Loucy (cell line): ENCODE results near the gene GPR137B.

Experiments
- H2AFZ ChIP-seq: fragments of 200-600 bp; sonication (generic); 2 replicates; pipeline ENCODE4 v1.6.0; 2016; ENCODE audit warnings: antibody characterized with exemption, mild to moderate bottlenecking, low read length, moderate library complexity
- H3F3A ChIP-seq: fragments of 200-600 bp; 2 replicates; pipeline ENCODE4 v1.6.0; 2016; ENCODE audit warnings: antibody characterized with exemption, low read depth, mild to moderate bottlenecking
- H3K27me3 ChIP-seq: fragments of 200-600 bp; sonication (generic); 2 replicates; pipeline ENCODE4 v1.6.1; 2014; ENCODE audit warnings: low read length, mild to moderate bottlenecking; ENCODE audit not compliant: insufficient read depth, poor library complexity, severe bottlenecking
- H3K36me3 ChIP-seq: fragments of 200-600 bp; sonication (generic); 2 replicates; pipeline ENCODE4 v1.6.1; 2016; ENCODE audit warnings: low read length; ENCODE audit not compliant: insufficient read depth
- H3K4me1 ChIP-seq: fragments of 200-600 bp; sonication (generic); 2 replicates; pipeline ENCODE4 v1.5.1; 2014; ENCODE audit warnings: low read length, mild to moderate bottlenecking; ENCODE audit not compliant: insufficient read depth, poor library complexity, severe bottlenecking
- H3K4me2 ChIP-seq: fragments of 200-600 bp; sonication (generic); 2 replicates; pipeline ENCODE4 v1.6.0; 2014; ENCODE audit warnings: antibody characterized with exemption, low read length, low read depth, mild to moderate bottlenecking; ENCODE audit not compliant: poor library complexity, severe bottlenecking
- H3K4me3 ChIP-seq: fragments of 200-600 bp; sonication (generic); 2 replicates; pipeline ENCODE4 v1.5.1; 2014; ENCODE audit warnings: low read length, mild to moderate bottlenecking, mixed read lengths; ENCODE audit not compliant: poor library complexity, severe bottlenecking
- H3K79me2 ChIP-seq: fragments of 200-600 bp; sonication (generic); 2 replicates; pipeline ENCODE4 v1.6.1; 2014; ENCODE audit warnings: low read length; ENCODE audit not compliant: insufficient read depth
- H3K9ac ChIP-seq: fragments of 200-600 bp; sonication (generic); 2 replicates; pipeline ENCODE4 v1.6.0; 2014; ENCODE audit warnings: mild to moderate bottlenecking, low read depth, low read length, moderate library complexity; ENCODE audit not compliant: poor library complexity, severe bottlenecking
- H3K9me2 ChIP-seq: fragments of 200-600 bp; sonication (generic); replicated peaks from 2 replicates; pipeline ENCODE4 v1.6.1; 2016; ENCODE audit warnings: low read depth, low read length, mixed read lengths
- H3K9me3 ChIP-seq: fragments of 200-600 bp; sonication (generic); 2 replicates; pipeline ENCODE4 v1.6.1; 2014; ENCODE audit warnings: mild to moderate bottlenecking, antibody characterized with exemption, low read length, low read depth; ENCODE audit not compliant: insufficient read depth
- H4K20me1 ChIP-seq: fragments of 200-600 bp; sonication (generic); 2 replicates; pipeline ENCODE4 v1.6.0; 2014; ENCODE audit warnings: antibody characterized with exemption, low read length, mild to moderate bottlenecking; ENCODE audit not compliant: insufficient read depth, poor library complexity, severe bottlenecking
- EZH2phosphoT487 ChIP-seq: fragments of 200-600 bp; IDR thresholded peaks from 2 replicates; pipeline ENCODE4 v1.6.1; 2018; ENCODE audit warnings: antibody characterized with exemption, mild to moderate bottlenecking, moderate library complexity, borderline replicate concordance
- TF ChIP-seq, protein P1 (sequence below): fragments of 200-600 bp; sonication (generic); conservative IDR thresholded peaks from 2 replicates; pipeline ENCODE4 v1.5.1; 2014; ENCODE audit warnings: mild to moderate bottlenecking, antibody characterized with exemption, low read length

GPR137B gene

DNA sequence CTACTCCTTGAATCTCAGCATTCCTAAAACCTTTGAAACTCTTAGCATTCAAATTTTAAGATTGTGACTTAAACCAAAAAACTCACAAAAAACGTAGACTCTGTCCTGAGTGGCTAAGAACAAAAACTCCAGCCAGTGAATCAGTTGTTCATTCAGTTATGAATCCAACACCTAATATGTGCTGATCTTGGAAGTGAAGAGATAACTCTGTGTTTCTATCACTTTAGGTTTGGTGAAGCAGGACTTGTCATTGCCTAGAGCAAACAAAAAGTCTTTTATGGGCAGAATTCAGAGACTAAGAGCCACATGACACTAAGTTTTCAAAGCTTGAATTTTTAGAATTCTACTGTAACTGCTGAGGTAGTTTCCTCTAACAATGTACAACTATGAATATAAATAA is 10.4 kb upstream of the GPR137B start:
- no peaks in the 10 kb centered on the region for H3K4me1 ChIP-seq
- no peaks in the 10 kb centered on the region for H3F3A ChIP-seq
- no peaks in the 10 kb centered on the region for H3K9me2 ChIP-seq
- no peaks in the 10 kb centered on the region for H3K36me3 ChIP-seq
- no peak overlapping the region for H3K4me3 ChIP-seq
- H3K9me3 ChIP-seq = no peaks in the 10 kb centered on the region
- H4K20me1 ChIP-seq = no peaks in the 10 kb centered on the region
- no peak overlapping the region for H3K4me2 ChIP-seq
- TF ChIP-seq EZH2phosphoT487 = no peak
- TF ChIP-seq, protein P1, sequence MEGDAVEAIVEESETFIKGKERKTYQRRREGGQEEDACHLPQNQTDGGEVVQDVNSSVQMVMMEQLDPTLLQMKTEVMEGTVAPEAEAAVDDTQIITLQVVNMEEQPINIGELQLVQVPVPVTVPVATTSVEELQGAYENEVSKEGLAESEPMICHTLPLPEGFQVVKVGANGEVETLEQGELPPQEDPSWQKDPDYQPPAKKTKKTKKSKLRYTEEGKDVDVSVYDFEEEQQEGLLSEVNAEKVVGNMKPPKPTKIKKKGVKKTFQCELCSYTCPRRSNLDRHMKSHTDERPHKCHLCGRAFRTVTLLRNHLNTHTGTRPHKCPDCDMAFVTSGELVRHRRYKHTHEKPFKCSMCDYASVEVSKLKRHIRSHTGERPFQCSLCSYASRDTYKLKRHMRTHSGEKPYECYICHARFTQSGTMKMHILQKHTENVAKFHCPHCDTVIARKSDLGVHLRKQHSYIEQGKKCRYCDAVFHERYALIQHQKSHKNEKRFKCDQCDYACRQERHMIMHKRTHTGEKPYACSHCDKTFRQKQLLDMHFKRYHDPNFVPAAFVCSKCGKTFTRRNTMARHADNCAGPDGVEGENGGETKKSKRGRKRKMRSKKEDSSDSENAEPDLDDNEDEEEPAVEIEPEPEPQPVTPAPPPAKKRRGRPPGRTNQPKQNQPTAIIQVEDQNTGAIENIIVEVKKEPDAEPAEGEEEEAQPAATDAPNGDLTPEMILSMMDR = no peak
- no peak overlapping the region for H3K9ac ChIP-seq
- H2AFZ ChIP-seq = no peak overlapping the region
- no peaks in the 10 kb centered on the region for H3K27me3 ChIP-seq
- H3K79me2 ChIP-seq = no peaks in the 10 kb centered on the region

DNA sequence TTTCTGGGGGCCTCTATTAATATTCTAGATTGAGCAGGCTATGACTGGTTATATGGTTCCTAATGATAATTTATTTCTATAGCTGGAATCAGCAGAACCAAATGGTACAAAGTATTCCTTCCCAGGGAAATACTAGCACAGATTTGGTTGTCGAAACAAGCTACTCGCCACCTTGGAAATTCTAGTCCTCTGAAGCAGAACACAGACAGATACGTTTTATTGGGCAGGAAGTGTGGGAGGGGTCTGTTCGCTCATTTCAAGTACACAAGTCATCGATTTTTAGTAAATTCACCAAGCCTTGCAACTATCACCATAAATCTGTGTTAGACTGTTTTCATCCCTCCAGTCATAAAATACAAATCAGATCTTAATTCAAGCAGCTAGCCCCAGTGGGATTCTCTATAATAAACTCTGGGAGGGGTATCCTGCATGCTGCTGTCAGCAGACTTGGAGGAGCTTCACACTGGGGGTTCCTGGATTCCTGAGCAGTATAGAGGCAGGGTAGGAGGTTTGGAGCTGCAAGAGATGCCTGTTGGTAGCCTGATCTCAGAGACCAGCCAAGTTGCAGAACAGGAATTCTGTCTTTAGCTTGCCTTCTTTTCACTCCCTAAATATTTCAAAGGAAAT is 9.8 kb upstream of the GPR137B start:
- H3K4me2 ChIP-seq = no peak overlapping the region
- H3K79me2 ChIP-seq = no peaks in the 10 kb centered on the region
- no peaks in the 10 kb centered on the region for H3K27me3 ChIP-seq
- H3K9me3 ChIP-seq = no peaks in the 10 kb centered on the region
- no peaks in the 10 kb centered on the region for H4K20me1 ChIP-seq
- H3K9me2 ChIP-seq = no peaks in the 10 kb centered on the region
- no peaks in the 10 kb centered on the region for H3F3A ChIP-seq
- H3K9ac ChIP-seq = no peak overlapping the region
- no peak overlapping the region for H2AFZ ChIP-seq
- no peaks in the 10 kb centered on the region for H3K36me3 ChIP-seq
- no peaks in the 10 kb centered on the region for H3K4me1 ChIP-seq
- TF ChIP-seq, protein P1 = no peak
- TF ChIP-seq EZH2phosphoT487 = no peak
- H3K4me3 ChIP-seq = no peak overlapping the region

DNA sequence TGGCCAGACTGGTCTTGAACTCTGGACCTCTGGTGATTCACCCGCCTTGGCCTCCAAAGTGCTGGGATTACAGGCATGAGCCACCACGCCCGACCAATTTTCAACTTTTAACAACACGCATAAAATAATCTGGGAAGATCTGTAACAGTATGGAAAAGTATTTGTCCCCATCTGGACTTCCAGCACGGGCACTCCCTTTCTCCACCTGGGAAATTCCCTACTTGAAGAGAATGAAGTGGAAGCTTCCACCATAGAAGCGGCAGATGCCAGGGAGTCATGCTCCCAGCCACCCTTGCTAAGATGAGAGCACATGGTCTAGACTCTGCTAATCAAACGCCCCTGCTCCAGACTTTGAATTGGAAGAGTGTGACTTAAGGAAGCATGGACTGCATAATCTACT is 9.0 kb upstream of the GPR137B start:
- Histone ChIP-seq H3K9me3 (no peaks in the 10 kb centered on the region), H3K9ac (no peak overlapping the region), H2AFZ (no peak overlapping the region), H3K9me2 (no peaks in the 10 kb centered on the region), H3K4me3 (no peak overlapping the region), H3K4me1 (no peaks in the 10 kb centered on the region), H3F3A (no peaks in the 10 kb centered on the region), H3K27me3 (no peaks in the 10 kb centered on the region), H3K36me3 (no peaks in the 10 kb centered on the region), H3K4me2 (no peak overlapping the region), H4K20me1 (no peaks in the 10 kb centered on the region), H3K79me2 (no peaks in the 10 kb centered on the region)
- TF ChIP-seq, protein P1 = no peak
- TF ChIP-seq EZH2phosphoT487 = no peak
